ENCODE results near the gene RCBTB2. TPM values are rescaled to one million over a fixed set of nuclear protein-coding genes. Genes with fewer than 3 reads are reported as not detected.

The RCBTB2 gene
- total and polyA plus RNA-seq, 9 donors = 8.2 to 22.6 (median 14.2) TPM

GRCh38 chr13:48477191-48477855, 55.6 kb downstream of the RCBTB2 start:
- Histone ChIP-seq H3K9me3 (no peaks in the 10 kb centered on the region), H3K4me1 (ENCODE audit: insufficient read depth) (no peaks in the 10 kb centered on the region), H3K27ac (no peak overlapping the region), H3K27me3 (no peaks in the 10 kb centered on the region), H3K4me3 (no peak overlapping the region), H3K36me3 (no peaks in the 10 kb centered on the region)
- 81 to 91% (median 81%) methylated on average over 2 of the region's 2 CpGs for WGBS, 3 donors
- DNase-seq = no peak
- intact Hi-C loops (cut with DNase I) = no loop called here
- no peak for TF ChIP-seq POLR2A (IDR thresholded peaks at IDR 0.05)

- Histone ChIP-seq H3K4me1 (ENCODE audit: insufficient read depth) (no peaks in the 10 kb centered on the region), H3K27me3 (no peaks in the 10 kb centered on the region), H3K4me3 (no peak overlapping the region), H3K9me3 (no peaks in the 10 kb centered on the region), H3K27ac (no peak overlapping the region), H3K36me3 (no peaks in the 10 kb centered on the region)
- no peak for DNase-seq
- TF ChIP-seq POLR2A (IDR thresholded peaks at IDR 0.05) (no peak), EP300 (IDR thresholded peaks at IDR 0.05) (no peak)
- TF ChIP-seq, protein P1, sequence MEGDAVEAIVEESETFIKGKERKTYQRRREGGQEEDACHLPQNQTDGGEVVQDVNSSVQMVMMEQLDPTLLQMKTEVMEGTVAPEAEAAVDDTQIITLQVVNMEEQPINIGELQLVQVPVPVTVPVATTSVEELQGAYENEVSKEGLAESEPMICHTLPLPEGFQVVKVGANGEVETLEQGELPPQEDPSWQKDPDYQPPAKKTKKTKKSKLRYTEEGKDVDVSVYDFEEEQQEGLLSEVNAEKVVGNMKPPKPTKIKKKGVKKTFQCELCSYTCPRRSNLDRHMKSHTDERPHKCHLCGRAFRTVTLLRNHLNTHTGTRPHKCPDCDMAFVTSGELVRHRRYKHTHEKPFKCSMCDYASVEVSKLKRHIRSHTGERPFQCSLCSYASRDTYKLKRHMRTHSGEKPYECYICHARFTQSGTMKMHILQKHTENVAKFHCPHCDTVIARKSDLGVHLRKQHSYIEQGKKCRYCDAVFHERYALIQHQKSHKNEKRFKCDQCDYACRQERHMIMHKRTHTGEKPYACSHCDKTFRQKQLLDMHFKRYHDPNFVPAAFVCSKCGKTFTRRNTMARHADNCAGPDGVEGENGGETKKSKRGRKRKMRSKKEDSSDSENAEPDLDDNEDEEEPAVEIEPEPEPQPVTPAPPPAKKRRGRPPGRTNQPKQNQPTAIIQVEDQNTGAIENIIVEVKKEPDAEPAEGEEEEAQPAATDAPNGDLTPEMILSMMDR (IDR thresholded peaks at IDR 0.05) = no peak
- 44 to 48% (median 47%) methylated on average over 4 of the region's 4 CpGs for WGBS, 3 donors
- intact Hi-C loops (cut with DNase I) = no loop called here
Observed at GRCh38 chr13:48476686-48477085, 56.2 kb downstream of the RCBTB2 start.

- Histone ChIP-seq H3K9me3 (no peaks in the 10 kb centered on the region), H3K36me3 (no peaks in the 10 kb centered on the region), H3K4me3 (no peak overlapping the region), H3K4me1 (ENCODE audit: insufficient read depth) (no peaks in the 10 kb centered on the region), H3K27me3 (no peaks in the 10 kb centered on the region), H3K27ac (no peak overlapping the region)
- DNase-seq = no peak
- intact Hi-C loops (cut with DNase I) = no loop called here
- TF ChIP-seq POLR2A (IDR thresholded peaks at IDR 0.05) (no peak), EP300 (IDR thresholded peaks at IDR 0.05) (no peak)
- TF ChIP-seq, protein P1 (IDR thresholded peaks at IDR 0.05) = no peak
Observed at GRCh38 chr13:48476215-48476614, 56.7 kb downstream of the RCBTB2 start.

- no peaks in the 10 kb centered on the region for H3K27me3 ChIP-seq
- H3K4me1 ChIP-seq (ENCODE audit: insufficient read depth) = no peaks in the 10 kb centered on the region
- no peak for DNase-seq
- 94 to 97% (median 95%) methylated on average over 2 of the region's 2 CpGs for WGBS, 3 donors
- intact Hi-C loops (cut with DNase I) = no loop called here
- H3K4me3 ChIP-seq = no peak overlapping the region
- TF ChIP-seq POLR2A (IDR thresholded peaks at IDR 0.05) = no peak
- no peaks in the 10 kb centered on the region for H3K36me3 ChIP-seq
- no peaks in the 10 kb centered on the region for H3K9me3 ChIP-seq
- H3K27ac ChIP-seq = no peak overlapping the region
Observed at GRCh38 chr13:48475230-48475629, 57.6 kb downstream of the RCBTB2 start.

GRCh38 chr13:48457578-48458242, 75.2 kb downstream of the RCBTB2 start:
- H3K27ac ChIP-seq = no peak overlapping the region
- no peaks in the 10 kb centered on the region for H3K9me3 ChIP-seq
- no peaks in the 10 kb centered on the region for H3K27me3 ChIP-seq
- 92 to 97% (median 93%) methylated on average over 28 of the region's 28 CpGs for WGBS, 3 donors
- intact Hi-C loops (cut with DNase I) = no loop called here
- no peaks in the 10 kb centered on the region for H3K4me1 ChIP-seq (ENCODE audit: insufficient read depth)
- TF ChIP-seq EP300 (IDR thresholded peaks at IDR 0.05) (no peak), POLR2A (IDR thresholded peaks at IDR 0.05) (no peak)
- TF ChIP-seq, protein P1 (IDR thresholded peaks at IDR 0.05) = no peak
- peak in 2 of 5 donors; percentile 13 to 28 for DNase-seq
- no peaks in the 10 kb centered on the region for H3K36me3 ChIP-seq
- H3K4me3 ChIP-seq = no peak overlapping the region

Data from ovary (tissue), 9 donors.